Common myeloid progenitor, CD34-positive (primary cell): ENCODE results near the gene GATA3.

Source experiments
- CTCF ChIA-PET: fragments of 350-600 bp; sonication (Branson Sonifier 250); formaldehyde crosslinking; loops from one replicate; lab custom pipeline; 2021; ENCODE audit warnings: antibody characterized with exemption; lab: Charles Lee
- POLR2A ChIA-PET: fragments of 350-600 bp; sonication (Branson Sonifier 250); formaldehyde crosslinking; loops from one replicate; lab custom pipeline; 2021; ENCODE audit warnings: antibody characterized with exemption; lab: Charles Lee
- DNase-seq, 3 donors: peaks; one replicate each; pipeline versions ENCODE4 v3.0.0 to v3.0.0-alpha.2; 2013
- H3K27ac ChIP-seq, 2 experiments: 1 replicate in 1 of 2; 2 replicates in 1 of 2; pipeline ENCODE4 v1.7.0; 2013; ENCODE audit warnings: inconsistent platforms in 2 of 2, low read length in 2 of 2, mild to moderate bottlenecking in 2 of 2, low read depth in 1 of 2, moderate library complexity in 1 of 2; ENCODE audit not compliant: severe bottlenecking in 2 of 2, insufficient read depth in 1 of 2, poor library complexity in 1 of 2
- H3K27me3 ChIP-seq, 5 experiments: replicated peaks in 2 of 5; 1 replicate in 3 of 5; 2 replicates in 2 of 5; pipeline versions ENCODE4 v1.6.1 to v1.7.0; 2013; ENCODE audit warnings: low read length in 4 of 5, mild to moderate bottlenecking in 2 of 5, moderate library complexity in 2 of 5, inconsistent platforms in 1 of 5; ENCODE audit not compliant: insufficient read depth in 5 of 5, control insufficient read depth in 4 of 5
- H3K36me3 ChIP-seq, 4 experiments: 1 replicate in 2 of 4; 2 replicates in 2 of 4; pipeline versions ENCODE4 v1.6.1 to v1.7.0; 2013; ENCODE audit warnings: low read length in 3 of 4, control low read depth in 1 of 4, mild to moderate bottlenecking in 1 of 4; ENCODE audit not compliant: control insufficient read depth in 4 of 4, insufficient read depth in 4 of 4
- H3K4me1 ChIP-seq, 4 experiments: 1 replicate in 3 of 4; 2 replicates in 1 of 4; pipeline versions ENCODE4 v1.6.1 to v1.7.1; 2013; ENCODE audit warnings: low read length in 3 of 4, mild to moderate bottlenecking in 3 of 4, control low read depth in 1 of 4, inconsistent platforms in 1 of 4, moderate library complexity in 1 of 4; ENCODE audit not compliant: control insufficient read depth in 4 of 4, insufficient read depth in 4 of 4; ENCODE audit errors: control extremely low read depth in 1 of 4
- H3K4me3 ChIP-seq, 7 experiments: 1 replicate in 4 of 7; 2 replicates in 3 of 7; pipeline versions ENCODE4 v1.5.1 to v1.7.0; 2013; ENCODE audit warnings: mild to moderate bottlenecking in 7 of 7, low read length in 6 of 7, moderate library complexity in 6 of 7, inconsistent platforms in 2 of 7, low read depth in 2 of 7, control low read depth in 1 of 7; ENCODE audit not compliant: insufficient read depth in 4 of 7, control insufficient read depth in 1 of 7; ENCODE audit errors: extremely low read depth in 1 of 7
- H3K9me3 ChIP-seq, 5 experiments: 1 replicate in 4 of 5; 2 replicates in 1 of 5; pipeline versions ENCODE4 v1.6.1 to v1.7.1; 2013; ENCODE audit warnings: low read length in 4 of 5, mild to moderate bottlenecking in 2 of 5, inconsistent platforms in 1 of 5, low read depth in 1 of 5, moderate library complexity in 1 of 5; ENCODE audit not compliant: control insufficient read depth in 4 of 5, insufficient read depth in 2 of 5; ENCODE audit errors: control extremely low read depth in 1 of 5
- WGBS: methylation state at CpG from one replicate; pipeline ENCODE4 v1.1.5; 2013; ENCODE audit not compliant: insufficient coverage; 5-methylcytosine and 5-hydroxymethylcytosine counted together

GATA3 gene

DNA sequence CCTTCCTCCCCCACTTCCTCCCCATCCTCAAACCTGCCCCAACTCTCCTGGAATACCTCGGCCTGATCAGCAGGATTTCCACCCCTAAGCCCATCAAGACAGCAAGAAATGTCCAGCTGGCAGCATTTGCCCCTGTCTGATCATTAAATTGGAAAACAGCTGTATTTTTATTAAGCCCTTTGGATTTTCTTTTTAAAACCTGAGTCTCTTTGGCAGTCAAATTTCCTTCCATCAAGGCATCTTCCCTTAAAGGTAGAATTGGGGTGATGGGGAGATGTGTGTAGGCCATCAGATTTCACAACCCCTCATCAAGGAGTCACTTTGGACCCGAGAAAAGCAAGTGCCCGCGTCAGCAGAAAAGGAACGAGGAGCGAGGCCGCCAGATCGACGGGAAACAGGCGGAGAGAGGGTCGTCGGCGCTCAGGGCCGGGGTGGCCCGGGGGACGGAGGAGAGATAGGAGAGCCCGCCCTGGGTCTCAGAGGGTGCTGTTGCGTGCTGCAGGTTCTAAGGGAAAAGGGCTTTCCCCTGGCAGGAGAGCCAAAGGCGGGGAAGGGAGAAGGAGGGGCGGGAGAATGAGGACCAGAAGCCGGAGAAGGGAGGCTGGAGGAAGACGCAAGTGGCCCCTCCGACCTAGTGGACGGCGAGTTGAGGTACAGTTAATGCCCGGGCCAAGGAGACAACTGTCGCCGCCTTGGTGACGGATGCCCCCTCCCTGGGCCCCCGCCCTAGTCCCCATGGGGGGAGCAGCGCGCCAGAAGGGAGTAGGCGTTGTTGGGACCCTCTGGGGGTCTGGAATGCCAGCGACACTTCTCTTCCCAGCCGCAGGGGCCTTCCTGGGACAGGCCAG lies 11.5 kb upstream of the GATA3 start:
- ChIA-PET POLR2A (no interaction called here), CTCF (interaction anchor here (0.5 to 1.1 kb wide), 3 partner anchors 10 to 265 kb away, joined by 3 to 4 read pairs (median 3); no protein-coding TSS in a partner anchor)
- Histone ChIP-seq H3K36me3 (no peaks in the 10 kb centered on the region), H3K4me3 (no peak overlapping the region), H3K4me1 (peaks cover 0 to 29% (median 26%) of the 10 kb centered on the region in 4 experiments), H3K27ac (no peak overlapping the region), H3K27me3 (peaks cover 33 to 100% (median 73%) of the 10 kb centered on the region in 5 experiments), H3K9me3 (peaks cover 0 to 2% (median 0%) of the 10 kb centered on the region in 5 experiments)
- no peak for DNase-seq
- WGBS = 4% methylated on average over 24 of the region's 35 CpGs

DNA sequence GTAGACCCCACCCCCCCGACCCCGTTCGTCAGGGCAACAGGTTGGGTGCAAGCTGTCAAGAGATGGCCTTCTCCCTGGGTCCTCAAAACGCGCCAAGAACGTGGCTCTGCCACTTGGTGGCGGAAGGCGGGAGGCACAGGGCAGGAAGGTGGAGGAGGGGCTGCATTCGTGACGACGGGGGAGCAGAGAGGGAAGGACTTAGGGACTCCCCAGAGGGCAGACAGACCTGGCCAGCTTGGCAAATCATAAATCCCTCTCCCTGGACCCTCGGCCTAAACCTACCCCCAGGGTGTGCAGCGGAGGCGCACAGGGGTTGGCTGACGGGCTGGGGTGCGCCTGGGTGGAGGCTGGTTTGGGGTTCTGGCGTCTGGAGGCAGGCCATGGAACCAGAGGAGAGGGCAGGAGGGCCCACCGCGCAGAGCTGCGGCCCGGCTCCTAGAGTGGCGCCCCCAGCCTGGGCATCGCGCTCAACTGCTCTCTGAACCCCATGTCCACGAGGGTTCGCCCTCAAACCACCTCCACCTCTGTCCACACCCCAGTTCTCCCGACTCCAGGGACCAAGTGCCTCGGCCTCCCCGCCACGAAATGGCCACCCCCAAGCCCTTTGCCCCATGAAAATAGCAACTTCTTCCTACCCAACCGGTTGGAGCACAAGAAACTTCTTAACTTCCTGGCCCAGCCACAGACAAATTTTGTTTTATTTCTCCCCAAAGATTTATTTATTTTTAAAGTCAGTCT lies 10.8 kb upstream of the GATA3 start:
- Histone ChIP-seq H3K27me3 (peaks cover 28 to 100% (median 66%) of the 10 kb centered on the region in 5 experiments), H3K9me3 (no peaks in the 10 kb centered on the region), H3K4me3 (peak overlapping the region in 1 of 7 experiments; percentile 28), H3K36me3 (no peaks in the 10 kb centered on the region), H3K27ac (no peak overlapping the region), H3K4me1 (peaks cover 0 to 35% (median 30%) of the 10 kb centered on the region in 4 experiments)
- POLR2A ChIA-PET = no interaction called here
- CTCF ChIA-PET = no interaction called here
- 12% methylated on average over 19 of the region's 31 CpGs for WGBS
- peak; percentile 61 to 77 (median 75) for DNase-seq

DNA sequence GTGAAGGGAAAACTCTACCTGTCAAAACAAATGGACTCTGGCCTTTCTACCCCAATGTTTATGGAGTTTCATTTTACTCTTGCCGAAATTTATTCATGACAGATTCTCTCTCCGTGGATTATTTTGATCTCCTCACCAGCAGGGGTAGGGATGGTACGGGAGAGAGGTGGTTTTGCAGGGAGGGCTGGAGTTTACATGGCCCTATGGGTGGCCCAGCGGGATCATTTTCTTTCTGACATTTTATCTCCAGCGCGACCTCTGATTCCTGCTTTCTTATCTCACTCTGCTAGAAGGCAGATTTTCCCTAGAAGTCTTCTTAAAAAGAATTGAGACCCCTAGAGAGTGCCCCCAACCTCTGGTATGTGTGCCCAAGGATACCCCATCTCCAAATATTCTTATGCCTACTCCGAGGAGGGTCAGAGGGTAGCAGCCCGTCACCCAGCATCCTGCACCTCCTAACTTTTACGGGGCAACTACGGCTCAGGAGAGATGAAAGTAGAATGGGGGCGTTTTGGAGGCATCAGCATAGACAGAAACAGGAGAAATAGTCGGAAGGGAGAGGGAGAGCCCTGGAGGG lies 10.1 kb upstream of the GATA3 start:
- peak overlapping the region in 1 of 7 experiments; percentile 11 for H3K4me3 ChIP-seq
- POLR2A ChIA-PET = no interaction called here
- peaks cover 0 to 41% (median 35%) of the 10 kb centered on the region in 4 experiments for H3K4me1 ChIP-seq
- CTCF ChIA-PET = no interaction called here
- no peaks in the 10 kb centered on the region for H3K36me3 ChIP-seq
- WGBS = 5% methylated on average over 9 of the region's 12 CpGs
- no peak overlapping the region for H3K27ac ChIP-seq
- no peak for DNase-seq
- H3K27me3 ChIP-seq = peaks cover 22 to 99% (median 62%) of the 10 kb centered on the region in 5 experiments
- H3K9me3 ChIP-seq = no peaks in the 10 kb centered on the region

DNA sequence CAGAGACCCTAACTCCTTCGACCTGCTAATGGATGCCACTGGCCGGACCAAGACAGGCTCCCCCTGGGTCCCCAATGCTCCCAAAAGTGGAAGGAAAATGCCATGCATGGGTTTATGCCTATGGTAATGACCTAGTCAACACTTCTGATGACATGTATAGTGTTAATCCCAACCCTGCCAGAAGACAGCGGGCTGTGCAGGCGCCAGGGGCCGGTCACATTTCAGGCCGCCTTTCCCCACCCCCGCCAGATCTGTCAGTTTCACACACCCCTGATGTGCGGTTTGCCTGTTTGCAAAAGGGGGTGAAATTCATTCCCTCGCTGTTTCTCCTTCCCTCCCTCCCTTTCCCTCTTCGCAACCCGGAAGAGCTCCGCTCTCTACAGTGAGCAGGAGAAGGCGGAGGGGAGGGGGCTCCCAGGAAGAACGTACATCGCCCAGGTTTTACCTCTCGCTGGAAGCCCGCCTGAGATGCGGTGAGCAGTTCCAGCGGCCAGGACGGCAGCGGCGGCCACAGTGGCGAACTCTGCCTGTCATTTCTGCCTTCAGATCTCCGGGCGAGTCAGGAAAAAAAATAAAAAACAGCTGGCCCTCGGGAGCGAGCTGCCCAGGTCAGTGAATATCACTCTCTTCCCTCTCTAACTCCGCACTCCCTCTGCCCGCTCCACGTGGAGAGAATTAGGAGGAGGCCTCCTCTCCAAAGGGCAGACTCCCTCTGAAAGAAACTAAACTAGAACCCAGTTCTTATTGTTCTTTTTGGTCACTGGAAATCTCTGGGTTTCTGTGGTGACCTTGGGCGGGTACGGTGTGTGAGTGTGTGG lies 9.4 kb upstream of the GATA3 start:
- no peaks in the 10 kb centered on the region for H3K36me3 ChIP-seq
- peak overlapping the region in 6 of 7 experiments; percentile 9 to 60 (median 34) for H3K4me3 ChIP-seq
- no peak for DNase-seq
- H3K9me3 ChIP-seq = no peaks in the 10 kb centered on the region
- H3K27ac ChIP-seq = no peak overlapping the region
- H3K27me3 ChIP-seq = peaks cover 18 to 99% (median 58%) of the 10 kb centered on the region in 5 experiments
- ChIA-PET POLR2A (interaction anchor here (0.6 kb wide), 1 partner anchor 279 kb away, joined by 4 read pairs; no protein-coding TSS in a partner anchor), CTCF (no interaction called here)
- WGBS = 0% methylated on average over 10 of the region's 32 CpGs
- H3K4me1 ChIP-seq = peaks cover 0 to 48% (median 42%) of the 10 kb centered on the region in 4 experiments

DNA sequence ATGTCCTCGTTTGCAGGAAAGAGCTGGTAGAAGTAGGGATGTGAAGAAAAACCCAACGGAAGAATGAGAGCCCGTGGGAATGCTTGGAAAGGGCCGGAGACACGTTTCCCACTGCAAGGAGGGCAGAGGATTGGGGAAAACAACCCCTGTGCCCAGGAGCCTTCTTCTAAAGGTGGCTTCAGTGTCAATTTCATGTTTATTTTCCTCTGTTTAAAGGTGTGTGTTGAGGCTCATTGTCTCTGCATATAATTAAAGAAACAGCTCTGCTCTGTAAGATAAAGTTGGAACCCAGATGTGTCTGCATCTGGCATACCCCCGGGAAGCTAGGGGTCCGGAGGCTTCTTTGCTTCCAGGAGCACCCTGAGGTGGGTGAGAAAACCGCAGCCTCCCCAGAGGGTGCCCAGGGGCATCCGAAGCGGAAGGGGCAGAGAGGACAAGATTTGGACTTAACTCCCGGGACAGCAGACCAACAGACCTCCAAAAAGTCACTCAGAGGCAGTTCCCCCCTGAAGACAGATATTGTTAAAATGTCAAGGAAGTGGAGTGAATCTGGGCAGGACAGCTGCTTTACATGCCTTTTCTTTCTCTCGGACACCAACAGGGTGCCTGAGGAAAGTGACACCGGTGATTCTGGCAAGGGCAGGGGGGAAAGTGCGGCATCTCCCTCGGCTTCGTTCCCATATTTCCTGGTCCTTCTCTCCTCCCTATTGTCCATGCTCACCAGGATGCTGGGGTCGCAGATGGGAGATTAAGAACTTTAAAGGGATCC lies 8.6 kb upstream of the GATA3 start:
- DNase-seq = no peak
- no peak overlapping the region for H3K4me3 ChIP-seq
- no peaks in the 10 kb centered on the region for H3K36me3 ChIP-seq
- peaks cover 0 to 56% (median 50%) of the 10 kb centered on the region in 4 experiments for H3K4me1 ChIP-seq
- peaks cover 12 to 99% (median 58%) of the 10 kb centered on the region in 5 experiments for H3K27me3 ChIP-seq
- H3K9me3 ChIP-seq = no peaks in the 10 kb centered on the region
- CTCF ChIA-PET = no interaction called here
- H3K27ac ChIP-seq = no peak overlapping the region
- POLR2A ChIA-PET = interaction anchor here (0.6 kb wide), 1 partner anchor 280 kb away, joined by 4 read pairs; no protein-coding TSS in a partner anchor
- 7% methylated on average over 11 of the region's 17 CpGs for WGBS
